ENCODE results near the gene NQO2.
"Not testable (repeated sequence)": the region's sequence is repeated elsewhere in the genome, so short reads cannot be mapped to it uniquely, and the experiment has no call there.

NQO2 gene

GRCh38 chr6:2970034-2970685, 29.5 kb upstream of the NQO2 start:
- no peak for TF ChIP-seq CTCF (conservative IDR thresholded peaks at IDR 0.05; ENCODE audit: low read depth, low read length)
- no peak for DNase-seq (ENCODE audit: low read depth)
- peak overlapping the region; percentile 67 for H3K4me3 ChIP-seq (ENCODE audit: low read length)

- DNase-seq (ENCODE audit: low read depth): no peak
Observed at GRCh38 chr6:2970753-2971419, 28.8 kb upstream of the NQO2 start.

GRCh38 chr6:2971420-2972218, 28.1 kb upstream of the NQO2 start, which contains the start of gene SERPINB6:
Gene SERPINB6, minus strand, starts transcription at chr6:2971567. Its CDS starts 12,235 bp downstream, at chr6:2959332.
- DNase-seq (ENCODE audit: low read depth): no peak
- TF ChIP-seq CTCF (conservative IDR thresholded peaks at IDR 0.05; ENCODE audit: low read depth, low read length): no peak
- peak within 1 kb of the TSS; percentile 67 for H3K4me3 ChIP-seq (ENCODE audit: low read length)

More at GRCh38 chr6:2970753-2971419, 28.8 kb upstream of the NQO2 start:
- no peak for TF ChIP-seq CTCF (conservative IDR thresholded peaks at IDR 0.05; ENCODE audit: low read depth, low read length)
- peak overlapping the region; percentile 67 for H3K4me3 ChIP-seq (ENCODE audit: low read length)

GRCh38 chr6:2972219-2972487, 27.5 kb upstream of the NQO2 start:
- not testable (repeated sequence) for DNase-seq (ENCODE audit: low read depth)
- peak overlapping the region; percentile 67 for H3K4me3 ChIP-seq (ENCODE audit: low read length)

- not testable (repeated sequence) for DNase-seq (ENCODE audit: low read depth); H3K4me3 ChIP-seq (ENCODE audit: low read length)
Observed at GRCh38 chr6:2972685-2973084, 27.0 kb upstream of the NQO2 start.

GRCh38 chr6:2973180-2973579, 26.5 kb upstream of the NQO2 start:
- not testable (repeated sequence) for H3K4me3 ChIP-seq (ENCODE audit: low read length); DNase-seq (ENCODE audit: low read depth)

- no peak for DNase-seq (ENCODE audit: low read depth)
- no peak overlapping the region for H3K4me3 ChIP-seq (ENCODE audit: low read length)
- no peak for TF ChIP-seq CTCF (conservative IDR thresholded peaks at IDR 0.05; ENCODE audit: low read depth, low read length)
Observed at GRCh38 chr6:2973676-2974075, 26.0 kb upstream of the NQO2 start.

- DNase-seq (ENCODE audit: low read depth): no peak
- TF ChIP-seq CTCF (conservative IDR thresholded peaks at IDR 0.05; ENCODE audit: low read depth, low read length): no peak
- no peak overlapping the region for H3K4me3 ChIP-seq (ENCODE audit: low read length)
Observed at GRCh38 chr6:2976060-2976459, 23.6 kb upstream of the NQO2 start.
